ENCODE data around the gene HACL1. TPM values are rescaled to one million over a fixed set of nuclear protein-coding genes. Genes with fewer than 3 reads are reported as not detected.

HACL1 gene
- total RNA-seq, 1 donor from 2014 or later, result 48.6 TPM

DNA sequence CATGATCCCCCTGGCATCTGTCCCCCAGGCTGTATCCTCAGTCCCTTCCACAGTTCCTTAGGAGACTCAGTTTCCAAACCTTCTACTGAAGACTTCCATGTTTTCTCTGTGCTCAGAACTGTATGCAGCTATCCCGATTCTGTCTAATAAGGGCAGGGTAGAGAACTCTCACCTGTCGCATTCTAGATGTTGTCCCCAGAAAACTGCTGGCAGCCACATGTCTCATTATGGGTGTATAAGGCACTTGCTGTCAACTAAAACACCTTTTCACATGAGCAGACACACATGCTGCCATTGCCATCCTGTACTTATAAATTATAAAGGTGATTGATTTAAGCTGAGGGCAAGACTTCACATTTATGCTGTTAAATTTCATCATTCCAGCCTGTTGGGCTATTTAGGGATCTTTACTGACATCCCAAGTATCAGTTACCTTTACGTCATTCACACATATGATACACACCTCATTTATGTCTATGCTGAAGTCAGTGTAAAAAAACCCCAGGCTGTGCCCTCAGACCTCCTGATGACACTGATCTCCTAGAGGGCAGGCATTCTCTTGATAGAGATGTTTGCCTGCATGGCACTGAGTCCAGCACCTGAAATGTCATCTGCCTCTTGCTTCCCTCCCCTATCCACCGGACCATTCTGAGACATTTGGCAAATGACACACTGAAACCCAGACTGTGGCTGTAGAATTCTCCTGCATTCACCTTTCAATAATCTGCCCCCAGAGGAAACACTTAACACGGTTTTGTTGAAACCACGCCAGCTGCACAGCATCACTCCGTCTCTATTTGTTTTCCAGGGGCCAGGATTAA, 36.0 kb upstream of the HACL1 start:
- no peak overlapping the region for H3K9ac ChIP-seq
- TF ChIP-seq EZH2 (IDR thresholded peaks at IDR 0.05) (no peak), EZH2phosphoT487 (IDR thresholded peaks at IDR 0.05) (no peak), CTCF (IDR thresholded peaks at IDR 0.05) (no peak)
- H3K4me2 ChIP-seq, result no peak overlapping the region
- H3K27ac ChIP-seq, result no peak overlapping the region
- no peaks in the 10 kb centered on the region for H3K9me3 ChIP-seq (ENCODE audit: low read depth)
- H3K4me1 Mint-ChIP-seq, result peaks cover 25% of the 10 kb centered on the region
- H3K79me2 ChIP-seq (ENCODE audit: low read depth), result no peaks in the 10 kb centered on the region
- H3K4me3 Mint-ChIP-seq, result no peak overlapping the region
- no peak overlapping the region for H3K27ac Mint-ChIP-seq
- H3K27me3 ChIP-seq, result no peaks in the 10 kb centered on the region
- H2AFZ ChIP-seq (replicated peaks), result no peak overlapping the region
- H3K9me3 Mint-ChIP-seq, result no peaks in the 10 kb centered on the region
- peaks cover 2% of the 10 kb centered on the region for H3K27me3 Mint-ChIP-seq (ENCODE audit: insufficient read depth, low read depth)
- no peak for DNase-seq (ENCODE audit: low spot score)
- H3F3A ChIP-seq (ENCODE audit: low read depth), result peaks cover 4% of the 10 kb centered on the region
- H3K4me1 ChIP-seq, result peaks cover 12% of the 10 kb centered on the region
- no peaks in the 10 kb centered on the region for H4K20me1 ChIP-seq (ENCODE audit: low read depth)
- H3K36me3 ChIP-seq, result no peaks in the 10 kb centered on the region
- no peak overlapping the region for H3K4me3 ChIP-seq
- H3K36me3 Mint-ChIP-seq, result peaks cover 2% of the 10 kb centered on the region

DNA sequence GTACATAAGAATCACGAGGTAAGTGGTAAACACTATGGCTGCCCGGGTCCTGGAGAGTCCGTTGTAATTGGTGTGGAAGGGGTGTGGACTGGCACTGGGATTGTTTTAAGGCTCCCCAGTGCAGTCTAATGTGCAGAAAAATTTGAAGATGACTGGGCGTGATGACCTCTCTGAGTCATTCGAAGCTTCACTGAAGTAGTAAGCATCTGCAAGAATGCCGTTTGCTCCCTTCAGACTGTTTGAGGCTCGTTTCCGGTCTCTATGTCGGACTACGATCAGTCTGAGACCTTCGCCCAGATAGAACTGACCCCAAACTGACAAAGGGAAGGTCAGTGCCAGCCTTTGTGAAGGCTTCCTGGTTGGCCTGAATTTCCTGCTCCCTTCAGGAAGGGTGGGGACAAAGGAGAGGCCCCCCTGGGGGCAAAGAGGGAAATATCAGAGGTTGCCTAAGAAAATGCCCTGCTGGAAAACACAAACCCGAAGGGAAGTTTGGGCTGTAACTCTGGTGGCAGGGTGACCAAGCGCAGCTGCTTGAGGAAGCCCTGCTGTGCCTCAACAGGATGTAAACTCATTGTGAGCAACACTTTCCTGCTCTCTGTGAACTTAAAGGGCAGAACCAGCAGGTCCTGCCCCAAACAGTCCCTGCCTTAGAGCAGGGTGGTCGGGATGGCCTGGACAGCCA, 34.8 kb upstream of the HACL1 start:
- no peaks in the 10 kb centered on the region for H3K9me3 Mint-ChIP-seq
- H3K27ac Mint-ChIP-seq, result no peak overlapping the region
- Histone ChIP-seq H3K36me3 (no peaks in the 10 kb centered on the region), H3K9me3 (ENCODE audit: low read depth) (no peaks in the 10 kb centered on the region), H3K27me3 (no peaks in the 10 kb centered on the region), H2AFZ (replicated peaks) (no peak overlapping the region), H3K4me2 (no peak overlapping the region), H3K4me1 (peaks cover 13% of the 10 kb centered on the region), H3K27ac (no peak overlapping the region), H3K4me3 (no peak overlapping the region), H4K20me1 (ENCODE audit: low read depth) (no peaks in the 10 kb centered on the region), H3K9ac (no peak overlapping the region), H3K79me2 (ENCODE audit: low read depth) (no peaks in the 10 kb centered on the region), H3F3A (ENCODE audit: low read depth) (peaks cover 5% of the 10 kb centered on the region)
- H3K4me3 Mint-ChIP-seq, result no peak overlapping the region
- peaks cover 30% of the 10 kb centered on the region for H3K4me1 Mint-ChIP-seq
- DNase-seq (ENCODE audit: low spot score), result no peak
- H3K27me3 Mint-ChIP-seq (ENCODE audit: insufficient read depth, low read depth), result peaks cover 2% of the 10 kb centered on the region
- TF ChIP-seq CTCF (IDR thresholded peaks at IDR 0.05), result no peak
- no peak for TF ChIP-seq EZH2phosphoT487 (IDR thresholded peaks at IDR 0.05)
- peaks cover 2% of the 10 kb centered on the region for H3K36me3 Mint-ChIP-seq

GRCh38 chr3:15635121-15635661, 33.8 kb upstream of the HACL1 start:
- Mint-ChIP-seq H3K4me1 (peaks cover 40% of the 10 kb centered on the region), H3K9me3 (no peaks in the 10 kb centered on the region), H3K27ac (no peak overlapping the region), H3K27me3 (ENCODE audit: insufficient read depth, low read depth) (peaks cover 2% of the 10 kb centered on the region), H3K36me3 (peaks cover 2% of the 10 kb centered on the region), H3K4me3 (no peak overlapping the region)
- Histone ChIP-seq H3K4me1 (peaks cover 13% of the 10 kb centered on the region), H4K20me1 (ENCODE audit: low read depth) (no peaks in the 10 kb centered on the region), H3K27ac (no peak overlapping the region), H3K79me2 (ENCODE audit: low read depth) (no peaks in the 10 kb centered on the region), H3K27me3 (no peaks in the 10 kb centered on the region), H3K4me3 (no peak overlapping the region), H3K36me3 (no peaks in the 10 kb centered on the region), H3K9me3 (ENCODE audit: low read depth) (no peaks in the 10 kb centered on the region), H2AFZ (replicated peaks) (no peak overlapping the region), H3K4me2 (no peak overlapping the region), H3F3A (ENCODE audit: low read depth) (peaks cover 5% of the 10 kb centered on the region), H3K9ac (no peak overlapping the region)
- no peak for DNase-seq (ENCODE audit: low spot score)
- TF ChIP-seq CTCF (IDR thresholded peaks at IDR 0.05) (no peak), EZH2phosphoT487 (IDR thresholded peaks at IDR 0.05) (no peak), EZH2 (IDR thresholded peaks at IDR 0.05) (no peak)
